NCI-H1436 treated with DMSO at 0.1 percent for 48 hours (cell line): ENCODE data around the gene OSTN.
"Not testable (repeated sequence)": the region's sequence is repeated elsewhere in the genome, so short reads cannot be mapped to it uniquely, and the experiment has no call there.

Source experiments
- DNase-seq: peaks from one replicate; lab custom pipeline; 2025; lab: John Stamatoyannopoulos, UW

The OSTN gene

DNA sequence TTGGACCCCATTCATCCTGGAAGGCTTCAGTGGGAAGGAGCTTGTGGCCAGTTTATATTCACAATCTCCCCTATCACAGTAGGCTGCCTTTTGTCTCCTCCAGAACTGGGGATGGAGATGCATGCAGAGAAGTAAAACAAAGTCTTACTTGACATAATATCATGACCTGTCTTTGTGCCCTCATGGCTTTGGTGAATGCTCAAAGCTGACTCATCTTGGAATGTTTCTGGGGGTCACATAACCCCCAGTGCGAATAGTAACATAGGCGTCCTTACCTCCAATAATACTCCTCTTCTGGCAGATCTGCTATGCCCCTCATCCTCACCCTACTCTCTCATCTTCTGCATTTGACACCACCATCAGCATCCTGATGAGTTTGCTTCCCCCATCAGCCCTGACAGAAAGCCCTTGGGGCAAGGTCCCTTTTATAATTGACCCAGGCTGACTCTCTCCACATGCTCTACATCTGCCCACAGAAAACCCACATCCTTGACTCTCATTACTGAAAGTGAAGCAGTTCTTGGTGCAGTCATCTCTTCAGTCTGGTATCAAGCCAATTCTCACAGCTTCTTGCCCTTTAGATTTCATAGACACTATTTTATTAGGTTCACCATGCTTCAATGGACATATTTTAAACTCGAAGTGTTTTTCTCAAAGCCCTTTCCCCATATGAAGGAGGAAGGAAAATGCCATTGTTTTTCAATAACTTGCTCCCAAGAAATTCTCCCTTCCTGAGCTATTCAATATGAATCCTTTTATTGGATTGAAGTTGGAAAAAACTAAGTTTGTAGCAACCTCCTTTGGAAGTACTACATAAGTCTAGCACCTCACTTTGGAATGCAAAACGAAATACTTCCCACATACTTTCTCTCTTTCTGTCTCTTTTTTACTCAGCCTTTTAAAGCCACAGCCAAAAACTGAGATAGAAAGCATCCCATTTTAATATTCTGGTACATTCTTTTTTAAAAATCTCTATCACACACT, 36.6 kb downstream of the OSTN start:
- DNase-seq, result no peak

GRCh38 chr3:191236646-191237045, 37.6 kb downstream of the OSTN start:
- DNase-seq, result no peak

DNA sequence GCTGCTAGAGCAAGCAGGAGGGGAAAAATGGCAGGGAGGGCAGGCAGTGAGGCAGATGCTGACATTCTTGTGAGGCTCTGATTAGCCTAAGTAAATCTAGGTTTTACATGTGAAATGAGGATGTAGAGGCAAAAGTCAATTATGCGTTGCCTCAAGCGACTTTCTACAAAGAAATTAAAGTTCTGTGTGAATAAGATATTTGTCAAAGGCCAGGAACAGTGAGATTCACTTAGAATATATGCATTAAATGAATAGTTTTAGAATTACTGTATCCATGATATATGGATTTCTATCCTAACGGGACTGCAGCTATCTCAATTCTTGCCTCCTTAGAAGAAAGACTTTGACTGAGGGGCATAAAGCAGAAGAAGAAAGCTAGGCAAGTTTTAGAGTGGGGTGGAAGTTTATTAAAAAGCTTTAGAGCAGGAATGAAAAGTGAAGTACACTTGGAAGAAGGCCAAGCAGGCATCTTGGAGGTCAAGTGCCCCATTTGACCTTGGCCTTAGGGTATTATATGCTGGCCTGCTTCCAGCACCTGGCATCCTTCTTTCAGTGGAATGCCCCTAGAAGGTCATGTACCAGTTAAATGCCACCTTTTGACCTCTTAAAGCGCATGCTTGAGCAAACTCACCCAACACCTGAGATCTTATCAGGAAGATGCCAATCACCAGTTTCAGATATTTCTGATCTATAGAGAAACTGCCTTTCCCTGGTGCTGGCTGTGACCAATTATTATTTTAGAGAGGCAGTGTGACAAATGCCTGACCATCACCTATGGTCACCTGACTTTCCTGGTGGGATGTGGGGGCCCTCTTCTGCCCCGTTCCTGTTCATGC, 38.2 kb downstream of the OSTN start:
- no peak for DNase-seq

- DNase-seq, result no peak
These were observed 39.3 kb downstream of the OSTN start for GRCh38 chr3:191238321-191238817.

- DNase-seq, result no peak
These were observed 40.5 kb downstream of the OSTN start for GRCh38 chr3:191239407-191240031.

- no peak for DNase-seq
These were observed 41.4 kb downstream of the OSTN start for GRCh38 chr3:191240486-191240885.

GRCh38 chr3:191244242-191244867, 45.3 kb downstream of the OSTN start:
- DNase-seq, result no peak

DNA sequence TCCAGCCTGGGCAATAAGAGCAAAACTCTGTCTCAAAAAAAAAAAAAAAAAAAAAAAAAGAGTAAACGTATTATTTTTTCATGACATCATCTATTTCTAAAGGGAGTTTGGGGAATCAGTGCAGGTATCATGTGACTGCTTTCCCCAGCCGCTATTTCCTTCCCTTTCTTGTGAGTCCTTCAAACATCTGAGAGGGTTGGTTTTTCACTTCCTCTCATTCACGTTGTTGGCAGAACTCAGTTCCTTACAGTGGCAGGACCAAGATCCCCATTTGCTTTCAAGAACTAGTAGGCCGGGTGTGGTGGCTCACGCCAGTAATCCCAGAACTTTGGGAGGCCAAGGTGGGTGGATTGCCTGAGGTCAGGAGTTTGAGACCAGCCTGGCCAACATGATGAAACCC, 47.0 kb downstream of the OSTN start:
- not testable (repeated sequence) for DNase-seq

- DNase-seq, result no peak
These were observed 47.6 kb downstream of the OSTN start for GRCh38 chr3:191246630-191247029.

- DNase-seq, result no peak
These were observed 54.2 kb downstream of the OSTN start for GRCh38 chr3:191253089-191253799.

DNA sequence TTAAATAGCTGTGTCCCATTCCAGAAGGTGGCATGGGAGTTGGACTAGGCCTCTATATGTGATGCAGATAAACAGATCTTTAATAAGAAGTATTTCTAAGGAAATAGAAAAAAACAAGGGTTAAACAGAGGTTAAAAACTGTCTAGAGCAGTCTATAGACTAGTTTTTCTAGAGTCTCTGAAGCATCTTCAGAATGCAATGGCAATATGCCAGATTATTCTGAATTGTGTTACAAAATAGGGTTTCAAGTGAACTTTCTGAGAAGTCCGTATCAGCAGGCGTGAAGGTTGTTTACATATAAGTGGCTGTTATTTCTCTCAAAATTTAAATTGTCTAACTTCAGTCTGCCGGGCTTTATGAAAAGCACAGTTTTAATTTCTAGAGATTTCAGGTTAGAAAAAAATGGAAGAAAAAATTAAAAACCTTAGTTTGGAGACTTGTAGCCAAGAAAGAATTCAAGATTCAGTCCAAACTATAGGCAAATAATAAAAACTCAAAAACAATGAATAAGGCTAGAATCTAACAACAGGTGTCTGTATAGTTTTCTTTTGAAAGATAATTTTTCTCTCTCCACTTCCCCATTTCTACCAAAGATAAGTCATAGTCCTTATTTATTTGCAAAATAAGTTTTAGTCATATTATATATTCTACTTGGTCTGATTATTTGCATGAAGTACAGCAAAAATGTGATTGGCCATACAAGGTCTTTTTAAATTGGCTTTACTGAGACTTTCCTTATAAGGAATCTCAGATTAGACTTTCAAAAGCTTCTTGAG, 55.2 kb downstream of the OSTN start:
- DNase-seq, result no peak

DNA sequence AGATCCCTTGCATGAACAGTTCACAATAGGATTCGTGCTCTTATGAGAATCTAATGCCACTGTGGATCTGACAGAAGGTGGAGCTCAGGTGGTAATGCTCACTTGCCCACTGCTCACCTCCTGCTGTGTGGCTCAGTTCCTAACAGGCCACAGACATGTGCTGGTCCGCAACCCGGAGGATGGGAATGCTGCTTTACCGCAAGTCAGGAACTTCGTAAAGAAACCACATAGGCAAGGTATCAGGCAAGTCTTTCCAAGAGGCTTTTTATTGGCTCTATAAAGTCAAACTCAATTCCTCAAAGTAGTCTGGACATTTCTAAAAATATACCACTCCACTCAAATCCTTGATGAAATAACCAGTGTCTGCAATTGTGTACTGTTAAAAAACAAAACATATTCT, 56.1 kb downstream of the OSTN start:
- no peak for DNase-seq

DNA sequence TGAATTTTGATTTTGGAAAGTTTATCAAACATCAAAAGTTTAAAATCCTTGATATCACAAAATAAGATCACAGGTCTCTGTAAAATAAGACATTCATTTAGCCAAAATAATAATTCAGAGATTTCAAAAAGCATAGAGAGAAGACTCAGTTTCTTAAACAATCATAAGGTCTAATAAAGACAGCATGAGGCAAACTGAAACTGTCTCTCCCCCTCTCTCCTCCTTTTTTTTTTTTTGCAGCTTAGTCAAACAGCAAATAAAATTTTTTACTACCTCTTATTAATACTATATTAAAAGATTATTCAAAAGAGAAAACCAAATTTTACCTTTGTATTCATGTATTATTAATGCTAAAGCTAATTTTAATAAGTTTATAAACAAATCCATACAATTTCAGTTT, 57.4 kb downstream of the OSTN start:
- no peak for DNase-seq

DNA sequence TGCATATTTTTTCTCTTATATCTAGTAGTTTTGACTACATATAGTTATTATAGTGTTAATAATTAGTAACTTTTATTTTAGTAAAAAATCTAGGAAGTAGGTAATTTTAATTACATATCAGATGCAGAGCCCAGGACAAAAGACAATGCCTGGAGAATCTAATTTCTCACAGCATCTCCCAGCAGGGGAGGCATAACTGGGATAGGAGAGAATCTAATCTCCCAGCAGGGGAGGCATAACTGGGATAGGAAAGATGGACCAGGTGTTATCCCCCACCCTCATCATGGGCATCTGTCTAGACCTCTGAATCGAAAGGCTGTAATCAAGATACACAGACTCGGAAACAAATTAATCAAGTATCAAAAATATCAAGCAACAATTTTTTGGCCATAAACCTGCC, 58.2 kb downstream of the OSTN start:
- DNase-seq, result no peak

GRCh38 chr3:191259486-191259885, 60.4 kb downstream of the OSTN start:
- no peak for DNase-seq

GRCh38 chr3:191260431-191261303, 61.6 kb downstream of the OSTN start:
- no peak for DNase-seq

DNA sequence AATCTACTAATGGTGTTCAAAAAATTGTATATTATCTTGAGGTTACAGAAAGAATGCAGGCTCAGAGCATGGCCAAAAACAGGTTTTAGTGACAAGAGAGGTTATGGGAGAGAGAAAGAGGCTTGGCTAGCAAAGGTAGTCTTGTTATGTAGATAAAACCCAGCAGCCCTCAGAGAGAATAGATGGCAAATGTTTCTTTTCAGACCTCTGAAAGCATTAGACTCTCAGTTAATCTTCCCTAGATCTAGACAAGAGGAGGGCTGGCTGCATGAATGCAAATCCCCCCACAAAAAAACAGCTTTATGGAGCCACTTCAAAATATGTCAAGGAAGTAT, 62.2 kb downstream of the OSTN start:
- no peak for DNase-seq

DNA sequence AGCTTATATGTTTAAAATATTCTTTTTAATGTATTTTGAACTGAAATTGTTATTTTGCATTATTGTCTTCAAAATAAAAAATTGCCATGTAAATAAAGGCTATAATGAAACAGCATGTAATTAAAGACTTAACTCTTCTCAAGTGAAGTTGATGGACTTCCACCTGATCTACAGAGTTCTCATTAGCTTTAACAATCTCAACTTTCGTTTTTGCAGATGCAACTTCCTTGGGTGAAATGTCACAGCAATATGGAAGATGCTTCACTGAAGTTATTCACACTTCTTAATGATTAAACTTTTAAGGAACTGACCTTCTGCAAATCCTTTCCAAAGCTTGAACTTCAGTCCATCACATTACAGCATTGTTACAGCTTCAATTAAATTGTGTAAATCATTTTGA, 63.6 kb downstream of the OSTN start:
- DNase-seq, result no peak

GRCh38 chr3:191263365-191263764, 64.3 kb downstream of the OSTN start:
- no peak for DNase-seq

DNA sequence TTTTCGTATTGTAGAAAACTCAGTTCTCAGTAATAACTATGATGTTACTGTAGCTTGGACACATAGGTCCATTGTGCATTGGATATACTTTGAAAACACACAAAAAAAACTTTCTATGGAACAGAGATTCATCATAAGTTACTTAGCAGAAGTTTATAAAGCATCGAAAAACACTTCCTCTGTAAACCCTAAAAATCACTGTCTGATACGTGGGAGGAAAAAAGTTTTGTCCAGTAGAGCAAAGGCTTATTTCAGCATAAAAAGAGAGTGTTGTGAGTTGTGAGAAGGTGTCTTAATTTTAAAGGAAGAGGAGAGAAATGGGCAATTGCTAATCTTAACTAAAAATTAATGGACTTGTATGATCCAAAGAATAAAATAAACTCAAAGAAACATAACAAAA, 64.8 kb downstream of the OSTN start:
- DNase-seq, result no peak
